ENCODE data around the gene TMC2. TPM values are rescaled to one million over a fixed set of nuclear protein-coding genes. Genes with fewer than 3 reads are reported as not detected.

TMC2 gene
- total RNA-seq, 1 donor from 2014 or later, result not detected

DNA sequence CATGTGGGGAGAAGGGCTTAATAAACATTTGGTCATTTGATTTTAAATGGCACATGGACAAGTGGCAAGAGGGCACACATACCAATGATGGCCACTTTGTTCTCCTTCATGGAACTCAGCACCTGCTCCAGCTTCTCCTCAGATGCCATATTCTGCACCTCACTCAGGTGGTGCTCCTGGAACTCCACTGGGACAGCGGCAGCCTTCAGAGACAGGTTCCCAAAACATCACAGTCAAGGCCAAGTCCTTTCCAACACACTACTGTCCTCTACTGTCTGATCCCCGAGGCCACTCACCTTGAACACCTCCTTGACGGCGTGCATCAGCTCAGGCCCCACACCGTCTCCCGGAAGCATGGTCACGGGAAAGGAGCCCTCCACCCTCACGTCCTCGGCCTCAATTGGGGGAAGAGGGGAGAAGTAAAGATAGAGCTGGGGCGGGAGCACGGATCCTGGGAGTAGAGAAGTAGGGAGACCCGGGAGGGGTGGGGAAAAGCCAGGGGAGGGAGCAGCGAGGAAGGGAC, 127.1 kb downstream of the TMC2 start:
- peaks cover 26 to 41% of the 10 kb centered on the region in 2 donors for H3K36me3 ChIP-seq
- H3K9me3 ChIP-seq, result no peaks in the 10 kb centered on the region
- H3K27ac ChIP-seq, result peak overlapping the region; percentile 82 to 86
- no peak for TF ChIP-seq CTCF (IDR thresholded peaks at IDR 0.05)
- H3K4me1 ChIP-seq, result peaks cover 3 to 10% of the 10 kb centered on the region in 2 donors
- no peaks in the 10 kb centered on the region for H3K27me3 ChIP-seq
- peak in 1 of 2 donors; percentile 60 for DNase-seq (ENCODE audit: low spot score in 2 of 2)
- intact Hi-C loops (cut with DNase I), result loop anchor here (10.0 kb wide), 1 partner anchor 381 kb away; the partner anchor contains the start of genes GNRH2 and MRPS26
- peak overlapping the region; percentile 77 to 81 for H3K4me3 ChIP-seq

DNA sequence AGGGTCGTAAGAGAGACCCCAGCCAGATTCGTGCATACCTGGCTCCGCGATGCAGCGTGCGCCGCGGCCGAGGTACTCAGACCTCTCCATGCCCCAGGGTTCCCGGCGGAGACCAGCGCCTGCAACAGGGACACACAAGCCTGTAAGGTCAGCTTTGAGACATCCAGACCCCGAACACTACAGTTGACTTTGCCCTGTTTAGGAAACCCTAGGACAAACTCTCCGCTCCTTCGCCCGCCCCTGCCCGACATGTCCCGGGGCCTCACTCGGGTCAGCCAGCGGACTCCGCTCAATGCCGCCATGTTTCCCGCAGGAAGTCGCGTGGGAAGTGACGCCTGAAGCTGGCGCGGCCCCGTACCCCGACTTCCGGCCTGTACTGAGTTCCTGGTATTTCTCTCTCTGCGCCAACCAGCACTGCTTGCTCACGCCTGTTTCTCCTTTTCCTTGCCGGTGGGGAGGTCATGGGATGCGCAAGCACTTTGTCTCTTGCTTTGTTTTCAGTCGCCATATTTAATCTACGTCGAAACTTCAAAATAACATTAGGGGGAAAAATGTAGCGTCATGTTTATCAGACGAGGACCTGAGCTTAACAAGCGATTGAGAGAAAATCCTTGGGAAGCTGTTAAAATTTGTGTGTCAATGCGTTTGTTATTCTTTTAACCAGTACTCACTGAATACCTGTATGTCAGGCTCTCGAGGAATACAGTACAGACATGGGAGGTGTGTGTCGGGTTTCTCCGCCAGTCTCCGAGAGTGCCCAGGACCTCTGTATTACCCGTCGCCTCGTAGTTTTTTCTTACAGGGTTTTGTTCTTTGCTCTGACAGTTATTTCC, 127.7 kb downstream of the TMC2 start, which contains the start of gene IDH3B:
IDH3B (minus strand) TSS at position 330 of the 833 bp plus-strand sequence; CDS start at position 302, 28 bp downstream.
- intact Hi-C loops (cut with DNase I), result loop anchor here (1.0 to 10.0 kb wide), 3 partner anchors 12 to 381 kb away; partner anchors contain the start of genes GNRH2, MRPS26 and NOP56
- Histone ChIP-seq H3K4me1 (peaks cover 3 to 10% of the 10 kb centered on the region in 2 donors), H3K27ac (peak within 1 kb of the TSS; percentile 82 to 86), H3K27me3 (no peaks in the 10 kb centered on the region), H3K4me3 (peak within 1 kb of the TSS; percentile 77 to 81), H3K9me3 (no peaks in the 10 kb centered on the region), H3K36me3 (peaks cover 19 to 35% of the 10 kb centered on the region in 2 donors)
- peak; percentile 80 to 97 for DNase-seq (ENCODE audit: low spot score in 2 of 2)
- no peak for TF ChIP-seq CTCF (IDR thresholded peaks at IDR 0.05)

GRCh38 chr20:2671977-2672376, 135.6 kb downstream of the TMC2 start:
- Histone ChIP-seq H3K36me3 (no peaks in the 10 kb centered on the region), H3K4me3 (no peak overlapping the region), H3K27me3 (no peaks in the 10 kb centered on the region), H3K4me1 (no peaks in the 10 kb centered on the region), H3K27ac (no peak overlapping the region), H3K9me3 (no peaks in the 10 kb centered on the region)
- DNase-seq (ENCODE audit: low spot score in 2 of 2), result no peak
- no peak for TF ChIP-seq CTCF (IDR thresholded peaks at IDR 0.05)
- intact Hi-C loops (cut with DNase I), result no loop called here

GRCh38 chr20:2672446-2672845, 136.1 kb downstream of the TMC2 start:
- H3K4me3 ChIP-seq, result no peak overlapping the region
- no peaks in the 10 kb centered on the region for H3K36me3 ChIP-seq
- H3K27ac ChIP-seq, result no peak overlapping the region
- no peak for DNase-seq (ENCODE audit: low spot score in 2 of 2)
- no peaks in the 10 kb centered on the region for H3K4me1 ChIP-seq
- no peaks in the 10 kb centered on the region for H3K9me3 ChIP-seq
- H3K27me3 ChIP-seq, result no peaks in the 10 kb centered on the region
- intact Hi-C loops (cut with DNase I), result no loop called here
- no peak for TF ChIP-seq CTCF (IDR thresholded peaks at IDR 0.05)

- DNase-seq (ENCODE audit: low spot score in 2 of 2), result no peak
- no peaks in the 10 kb centered on the region for H3K4me1 ChIP-seq
- no peaks in the 10 kb centered on the region for H3K9me3 ChIP-seq
- no peak overlapping the region for H3K27ac ChIP-seq
- H3K4me3 ChIP-seq, result no peak overlapping the region
- intact Hi-C loops (cut with DNase I), result no loop called here
- no peak for TF ChIP-seq CTCF (IDR thresholded peaks at IDR 0.05)
- H3K27me3 ChIP-seq, result no peaks in the 10 kb centered on the region
- H3K36me3 ChIP-seq, result no peaks in the 10 kb centered on the region
Measured at GRCh38 chr20:2673453-2673852, 137.1 kb downstream of the TMC2 start.

Measured in ascending aorta (tissue), 2 donors.